Natural killer cell (primary cell): ENCODE data around the gene EPB42. TPM values are rescaled to one million over a fixed set of nuclear protein-coding genes. Genes with fewer than 3 reads are reported as not detected.

Experiments
- ATAC-seq, 3 donors: fragments of 150-1000 bp in 2 of 3; fragments of 200-7000 bp in 1 of 3; cut with Tn5 transposase; 1 replicate in 1 of 3; 2 replicates in 2 of 3; pipeline ENCODE4 v1.10.0; 2021; ENCODE audit warnings: mild to moderate bottlenecking in 2 of 3, moderate library complexity in 2 of 3
- DNase-seq, 2 donors: peaks; one replicate each; pipeline versions ENCODE4 v3.0.0 to v3.0.0-alpha.2; 2013 to 2021; ENCODE audit warnings: mixed read lengths in 1 of 2
- H3K27ac ChIP-seq: one replicate; pipeline ENCODE4 v1.5.1; 2013; ENCODE audit warnings: mild to moderate bottlenecking, low read length
- H3K27me3 ChIP-seq: one replicate; pipeline ENCODE4 v1.6.1; 2013; ENCODE audit warnings: low read length; ENCODE audit not compliant: control insufficient read depth, insufficient read depth
- H3K36me3 ChIP-seq: one replicate; pipeline ENCODE4 v1.6.1; 2013; ENCODE audit warnings: low read length; ENCODE audit not compliant: control insufficient read depth, insufficient read depth
- H3K4me1 ChIP-seq: one replicate; pipeline ENCODE4 v1.6.1; 2013; ENCODE audit warnings: low read length; ENCODE audit not compliant: control insufficient read depth, insufficient read depth
- H3K4me3 ChIP-seq: one replicate; pipeline ENCODE4 v1.5.1; 2013; ENCODE audit warnings: low read length
- H3K9me3 ChIP-seq: one replicate; pipeline ENCODE4 v1.6.1; 2013; ENCODE audit warnings: low read length; ENCODE audit not compliant: control insufficient read depth, insufficient read depth
- H3K27ac Mint-ChIP-seq, 2 donors: one replicate each; pipeline ENCODE4 v1.8.0; 2022; ENCODE audit warnings: mild to moderate bottlenecking in 2 of 2, mixed read lengths in 2 of 2, moderate library complexity in 1 of 2
- H3K27me3 Mint-ChIP-seq, 2 donors: one replicate each; pipeline ENCODE4 v1.8.0; 2022; ENCODE audit warnings: low read depth in 2 of 2, mixed read lengths in 2 of 2
- H3K36me3 Mint-ChIP-seq: one replicate; pipeline ENCODE4 v1.8.0; 2022; ENCODE audit warnings: mixed read lengths
- H3K4me1 Mint-ChIP-seq, 2 donors: one replicate each; pipeline ENCODE4 v1.8.0; 2022; ENCODE audit warnings: mixed read lengths in 2 of 2
- H3K4me3 Mint-ChIP-seq: one replicate; pipeline ENCODE4 v1.8.0; 2022; ENCODE audit warnings: mild to moderate bottlenecking, moderate library complexity, mixed read lengths
- H3K9me3 Mint-ChIP-seq, 2 donors: one replicate each; pipeline ENCODE4 v1.8.0; 2022; ENCODE audit warnings: mixed read lengths in 2 of 2
- CTCF ChIP-seq: fragments of 200-600 bp; IDR thresholded peaks from one replicate; pipeline ENCODE4 v1.8.0; 2022; ENCODE audit warnings: antibody characterized with exemption
- WGBS: methylation state at CpG from one replicate; pipeline ENCODE4 v1.1.7; 2013; ENCODE audit warnings: missing lambda C conversion rate; ENCODE audit not compliant: insufficient coverage; 5-methylcytosine and 5-hydroxymethylcytosine counted together
- intact Hi-C: fragments of 100-400 bp; cut with micrococcal nuclease; formaldehyde crosslinking; loops from one replicate; pipeline ENCODE4 v1.14.2; 2022
- total RNA-seq, 4 donors: library from RNA; stranded (reverse); fragments of 120-200 nt in 1 of 4; gene quantifications; one replicate each; pipeline versions ENCODE4 v1.2.3 to v1.2.4, GENCODE V29; 2013 to 2022

Gene EPB42
- total RNA-seq, 3 donors from 2014 or later (not counting 1 experiment from before 2014, with no cell fraction given), result not detected

- Histone ChIP-seq H3K4me1 (peaks cover 8% of the 10 kb centered on the region), H3K27me3 (no peaks in the 10 kb centered on the region), H3K27ac (no peak overlapping the region), H3K36me3 (no peaks in the 10 kb centered on the region), H3K4me3 (no peak overlapping the region), H3K9me3 (no peaks in the 10 kb centered on the region)
- Mint-ChIP-seq H3K4me1 (peaks cover 0 to under 1% of the 10 kb centered on the region in 2 donors), H3K4me3 (no peak overlapping the region), H3K27ac (no peak overlapping the region), H3K27me3 (peaks cover 6 to 8% of the 10 kb centered on the region in 2 donors), H3K36me3 (no peaks in the 10 kb centered on the region), H3K9me3 (no peaks in the 10 kb centered on the region)
- no peak for TF ChIP-seq CTCF
- 87% methylated on average over 8 of the region's 8 CpGs for WGBS
- DNase-seq, result no peak
- intact Hi-C loops, result no loop called here
- ATAC-seq, result no peak
Observed at GRCh38 chr15:43258781-43259180, 38.0 kb upstream of the EPB42 start.

- Histone ChIP-seq H3K4me1 (peaks cover 18% of the 10 kb centered on the region), H3K27me3 (no peaks in the 10 kb centered on the region), H3K4me3 (no peak overlapping the region), H3K27ac (no peak overlapping the region), H3K9me3 (no peaks in the 10 kb centered on the region), H3K36me3 (no peaks in the 10 kb centered on the region)
- Mint-ChIP-seq H3K36me3 (no peaks in the 10 kb centered on the region), H3K27me3 (peaks cover 3 to 8% of the 10 kb centered on the region in 2 donors), H3K27ac (no peak overlapping the region), H3K9me3 (no peaks in the 10 kb centered on the region), H3K4me3 (no peak overlapping the region), H3K4me1 (peaks cover 0 to 9% of the 10 kb centered on the region in 2 donors)
- intact Hi-C loops, result no loop called here
- no peak for TF ChIP-seq CTCF
- DNase-seq (no peak), ATAC-seq (no peak)
- 89% methylated on average over 7 of the region's 7 CpGs for WGBS
Observed at GRCh38 chr15:43256341-43256740, 35.5 kb upstream of the EPB42 start.

- intact Hi-C loops, result no loop called here
- Mint-ChIP-seq H3K27ac (no peak overlapping the region), H3K27me3 (peaks cover 3 to 8% of the 10 kb centered on the region in 2 donors), H3K4me3 (no peak overlapping the region), H3K9me3 (no peaks in the 10 kb centered on the region), H3K36me3 (no peaks in the 10 kb centered on the region), H3K4me1 (peaks cover 0 to 9% of the 10 kb centered on the region in 2 donors)
- Histone ChIP-seq H3K4me1 (peaks cover 18% of the 10 kb centered on the region), H3K36me3 (no peaks in the 10 kb centered on the region), H3K27ac (no peak overlapping the region), H3K27me3 (no peaks in the 10 kb centered on the region), H3K9me3 (no peaks in the 10 kb centered on the region), H3K4me3 (no peak overlapping the region)
- WGBS, result 84% methylated on average over 2 of the region's 2 CpGs
- ATAC-seq, result no peak
- TF ChIP-seq CTCF, result no peak
- no peak for DNase-seq
Observed at GRCh38 chr15:43255376-43255775, 34.6 kb upstream of the EPB42 start.
